ENCODE data around the gene FGF1.

Gene FGF1

GRCh38 chr5:142597025-142597424 lies 88.9 kb downstream of the FGF1 start:
- H3K4me2 ChIP-seq (ENCODE audit: low read length), result no peak overlapping the region

DNA sequence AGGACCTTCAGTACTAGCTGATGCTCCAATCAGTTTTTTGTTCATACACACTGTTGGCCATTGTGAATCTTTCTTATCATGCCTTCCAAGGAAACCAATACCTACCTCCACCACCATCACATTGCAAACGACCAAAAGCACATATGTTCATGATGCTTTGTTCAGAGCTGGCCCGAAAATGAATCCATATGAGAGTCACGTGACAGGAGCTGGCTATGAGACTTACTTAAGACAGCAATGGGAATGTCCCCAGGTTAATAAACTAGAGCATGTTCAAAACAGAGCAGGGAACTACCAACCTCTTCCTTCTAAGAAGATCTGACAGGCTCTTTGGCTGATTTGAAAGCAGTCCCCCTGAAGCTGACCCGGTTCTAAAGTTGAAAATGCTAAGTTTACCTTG lies 93.5 kb downstream of the FGF1 start:
- Histone ChIP-seq H3K9me2 (ENCODE audit: low read depth, low read length) (no peaks in the 10 kb centered on the region), H3K27me3 (ENCODE audit: insufficient read depth, low read length) (peaks cover 6% of the 10 kb centered on the region), H3K36me3 (ENCODE audit: insufficient read depth, low read length) (no peaks in the 10 kb centered on the region), H3F3A (ENCODE audit: insufficient read depth, low read length) (no peaks in the 10 kb centered on the region), H3K9me3 (ENCODE audit: low read length) (no peaks in the 10 kb centered on the region), H3K27ac (ENCODE audit: low read depth, low read length, poor library complexity, severe bottlenecking) (no peak overlapping the region), H4K20me1 (ENCODE audit: insufficient read depth, low read length) (no peaks in the 10 kb centered on the region), H3K9ac (ENCODE audit: low read length) (no peak overlapping the region), H2AFZ (ENCODE audit: low read length) (no peak overlapping the region), H3K4me1 (ENCODE audit: insufficient read depth, low read length, severe bottlenecking) (no peaks in the 10 kb centered on the region), H3K4me3 (ENCODE audit: low read depth, low read length, poor library complexity, severe bottlenecking) (no peak overlapping the region), H3K4me2 (ENCODE audit: low read length) (no peak overlapping the region), H3K79me2 (ENCODE audit: insufficient read depth, low read length) (no peaks in the 10 kb centered on the region)
- TF ChIP-seq, protein P1, sequence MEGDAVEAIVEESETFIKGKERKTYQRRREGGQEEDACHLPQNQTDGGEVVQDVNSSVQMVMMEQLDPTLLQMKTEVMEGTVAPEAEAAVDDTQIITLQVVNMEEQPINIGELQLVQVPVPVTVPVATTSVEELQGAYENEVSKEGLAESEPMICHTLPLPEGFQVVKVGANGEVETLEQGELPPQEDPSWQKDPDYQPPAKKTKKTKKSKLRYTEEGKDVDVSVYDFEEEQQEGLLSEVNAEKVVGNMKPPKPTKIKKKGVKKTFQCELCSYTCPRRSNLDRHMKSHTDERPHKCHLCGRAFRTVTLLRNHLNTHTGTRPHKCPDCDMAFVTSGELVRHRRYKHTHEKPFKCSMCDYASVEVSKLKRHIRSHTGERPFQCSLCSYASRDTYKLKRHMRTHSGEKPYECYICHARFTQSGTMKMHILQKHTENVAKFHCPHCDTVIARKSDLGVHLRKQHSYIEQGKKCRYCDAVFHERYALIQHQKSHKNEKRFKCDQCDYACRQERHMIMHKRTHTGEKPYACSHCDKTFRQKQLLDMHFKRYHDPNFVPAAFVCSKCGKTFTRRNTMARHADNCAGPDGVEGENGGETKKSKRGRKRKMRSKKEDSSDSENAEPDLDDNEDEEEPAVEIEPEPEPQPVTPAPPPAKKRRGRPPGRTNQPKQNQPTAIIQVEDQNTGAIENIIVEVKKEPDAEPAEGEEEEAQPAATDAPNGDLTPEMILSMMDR (IDR thresholded peaks at IDR 0.05; ENCODE audit: low read length), result no peak
- no peak for TF ChIP-seq EZH2 (IDR thresholded peaks at IDR 0.05; ENCODE audit: borderline replicate concordance, low read length)

More at GRCh38 chr5:142597025-142597424, 88.9 kb downstream of the FGF1 start:
- H2AFZ ChIP-seq (ENCODE audit: low read length), result no peak overlapping the region
- TF ChIP-seq, protein P1 (IDR thresholded peaks at IDR 0.05; ENCODE audit: low read length), result no peak
- TF ChIP-seq EZH2 (IDR thresholded peaks at IDR 0.05; ENCODE audit: borderline replicate concordance, low read length), result no peak
- no peaks in the 10 kb centered on the region for H3F3A ChIP-seq (ENCODE audit: insufficient read depth, low read length)
- H3K79me2 ChIP-seq (ENCODE audit: insufficient read depth, low read length), result no peaks in the 10 kb centered on the region
- H3K27me3 ChIP-seq (ENCODE audit: insufficient read depth, low read length), result peaks cover 6% of the 10 kb centered on the region; the same call in 1 of the 2 replicates
- H3K9me2 ChIP-seq (ENCODE audit: low read depth, low read length), result no peaks in the 10 kb centered on the region
- no peaks in the 10 kb centered on the region for H3K9me3 ChIP-seq (ENCODE audit: low read length)
- no peaks in the 10 kb centered on the region for H3K4me1 ChIP-seq (ENCODE audit: insufficient read depth, low read length, severe bottlenecking)
- H3K27ac ChIP-seq (ENCODE audit: low read depth, low read length, poor library complexity, severe bottlenecking), result no peak overlapping the region
- no peaks in the 10 kb centered on the region for H3K36me3 ChIP-seq (ENCODE audit: insufficient read depth, low read length)
- H3K9ac ChIP-seq (ENCODE audit: low read length), result no peak overlapping the region
- H4K20me1 ChIP-seq (ENCODE audit: insufficient read depth, low read length), result no peaks in the 10 kb centered on the region
- H3K4me3 ChIP-seq (ENCODE audit: low read depth, low read length, poor library complexity, severe bottlenecking), result no peak overlapping the region

- Histone ChIP-seq H3K27me3 (ENCODE audit: insufficient read depth, low read length) (peaks cover 6% of the 10 kb centered on the region), H4K20me1 (ENCODE audit: insufficient read depth, low read length) (no peaks in the 10 kb centered on the region), H3K9me2 (ENCODE audit: low read depth, low read length) (no peaks in the 10 kb centered on the region), H3K4me2 (ENCODE audit: low read length) (no peak overlapping the region), H3K27ac (ENCODE audit: low read depth, low read length, poor library complexity, severe bottlenecking) (no peak overlapping the region), H3K36me3 (ENCODE audit: insufficient read depth, low read length) (no peaks in the 10 kb centered on the region), H3K4me1 (ENCODE audit: insufficient read depth, low read length, severe bottlenecking) (no peaks in the 10 kb centered on the region), H2AFZ (ENCODE audit: low read length) (no peak overlapping the region), H3K9me3 (ENCODE audit: low read length) (no peaks in the 10 kb centered on the region), H3F3A (ENCODE audit: insufficient read depth, low read length) (no peaks in the 10 kb centered on the region), H3K9ac (ENCODE audit: low read length) (no peak overlapping the region), H3K79me2 (ENCODE audit: insufficient read depth, low read length) (no peaks in the 10 kb centered on the region), H3K4me3 (ENCODE audit: low read depth, low read length, poor library complexity, severe bottlenecking) (no peak overlapping the region)
- no peak for TF ChIP-seq EZH2 (IDR thresholded peaks at IDR 0.05; ENCODE audit: borderline replicate concordance, low read length)
- TF ChIP-seq, protein P1 (IDR thresholded peaks at IDR 0.05; ENCODE audit: low read length), result no peak
These were observed 95.2 kb downstream of the FGF1 start for GRCh38 chr5:142590451-142591231.
